ENCODE results near the gene CMTM8. TPM values are rescaled to one million over a fixed set of nuclear protein-coding genes. Genes with fewer than 3 reads are reported as not detected.

CMTM8 gene
- total RNA-seq, 2 experiments from 2014 or later, result 11.6 to 13.0 TPM

DNA sequence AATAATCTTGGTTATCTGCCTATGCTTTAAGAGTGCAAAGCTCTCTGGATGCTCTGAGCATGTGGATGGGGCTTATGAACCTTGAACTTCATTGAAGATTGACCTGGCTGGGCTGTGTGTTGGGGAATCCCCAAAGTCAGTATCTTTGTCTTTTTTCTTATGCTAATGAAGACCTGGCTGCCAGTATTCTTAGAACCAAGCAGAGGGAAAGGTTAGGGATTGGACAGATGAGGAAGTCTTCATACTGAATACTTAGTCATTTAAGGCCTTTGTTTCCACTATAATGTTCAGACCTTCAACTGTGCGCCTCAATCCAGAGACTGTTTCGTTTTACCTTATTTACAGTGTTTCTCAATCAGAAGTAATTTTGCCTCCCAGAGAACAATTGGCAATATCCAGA is 110.7 kb downstream of the CMTM8 start:
- Mint-ChIP-seq H3K36me3 (no peaks in the 10 kb centered on the region), H3K4me3 (no peak overlapping the region), H3K9me3 (no peaks in the 10 kb centered on the region), H3K4me1 (ENCODE audit: low read depth) (peaks cover 16% of the 10 kb centered on the region), H3K27me3 (no peaks in the 10 kb centered on the region), H3K27ac (no peak overlapping the region)
- DNase-seq, result no peak
- intact Hi-C loops (cut with micrococcal nuclease), result no loop called here
- CTCF ChIA-PET, result no interaction called here
- POLR2A ChIA-PET, result no interaction called here

DNA sequence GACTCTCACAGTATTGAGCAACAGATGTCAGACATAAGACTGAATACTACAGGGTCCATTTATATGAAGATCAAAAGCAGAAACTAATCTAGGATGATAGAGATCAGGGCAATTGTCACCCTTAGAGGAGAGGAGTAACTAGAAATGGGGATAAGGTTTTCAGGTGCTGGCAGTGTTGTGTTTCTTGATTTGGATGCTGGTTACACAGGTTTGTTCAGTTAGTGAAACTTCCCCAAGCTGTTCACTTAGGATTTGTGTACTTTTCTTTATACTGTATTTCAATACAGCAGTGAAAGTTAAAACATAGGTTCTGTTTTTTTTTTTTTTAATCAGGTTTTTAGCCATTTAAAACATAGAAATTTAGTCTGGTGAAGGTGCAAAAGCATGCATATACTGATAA is 114.1 kb downstream of the CMTM8 start:
- intact Hi-C loops (cut with micrococcal nuclease), result no loop called here
- CTCF ChIA-PET, result interaction anchor here (0.6 kb wide), 1 partner anchor 62 kb away, joined by 3 read pairs; no protein-coding TSS in a partner anchor
- peaks cover 12% of the 10 kb centered on the region for H3K4me1 Mint-ChIP-seq (ENCODE audit: low read depth)
- no peak overlapping the region for H3K4me3 Mint-ChIP-seq
- POLR2A ChIA-PET, result no interaction called here
- no peak for DNase-seq
- H3K27me3 Mint-ChIP-seq, result no peaks in the 10 kb centered on the region
- no peaks in the 10 kb centered on the region for H3K9me3 Mint-ChIP-seq
- no peak overlapping the region for H3K27ac Mint-ChIP-seq
- H3K36me3 Mint-ChIP-seq, result no peaks in the 10 kb centered on the region

DNA sequence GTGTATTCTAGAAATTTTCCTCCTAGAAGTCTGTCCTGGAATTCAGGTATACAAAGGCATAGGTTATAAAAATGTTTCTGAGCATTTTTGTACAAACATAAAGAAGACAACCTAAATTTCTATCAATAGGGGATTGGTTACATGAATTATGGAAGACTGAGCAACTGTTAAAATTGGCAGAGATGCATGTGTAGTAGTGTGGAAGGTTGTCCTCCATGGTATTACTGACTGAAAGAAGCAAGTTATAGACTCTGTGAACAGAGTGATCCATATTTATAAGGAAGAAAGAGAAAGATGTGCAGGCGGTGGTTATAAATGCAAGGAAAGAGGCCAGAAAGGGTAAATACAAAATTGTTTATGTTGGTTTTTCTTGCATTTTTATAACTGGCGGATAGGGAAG is 114.9 kb downstream of the CMTM8 start:
- CTCF ChIA-PET, result interaction anchor here (0.8 kb wide), 1 partner anchor 21 kb away, joined by 3 read pairs; no protein-coding TSS in a partner anchor

DNA sequence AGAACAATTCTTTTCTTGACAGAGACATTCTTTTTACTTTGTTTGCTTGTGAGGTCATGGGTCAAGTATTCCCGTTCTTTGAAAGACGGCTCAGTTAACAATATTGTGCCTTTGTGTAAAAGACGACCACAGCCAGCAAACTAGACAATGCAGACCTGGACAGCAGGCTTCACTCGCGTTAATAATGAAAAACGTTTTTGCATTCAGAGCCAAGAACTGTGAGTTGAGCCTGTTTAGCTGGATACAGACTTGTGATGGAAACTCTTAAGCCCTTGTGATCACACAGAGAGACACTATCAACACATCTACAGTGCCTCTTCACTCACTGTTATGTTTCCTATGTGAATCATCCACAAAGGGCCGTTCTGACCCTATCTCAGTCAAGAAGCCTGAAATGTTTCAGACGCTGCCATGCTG is 115.9 kb downstream of the CMTM8 start:
- Mint-ChIP-seq H3K4me1 (ENCODE audit: low read depth) (peaks cover under 1% of the 10 kb centered on the region), H3K9me3 (no peaks in the 10 kb centered on the region), H3K4me3 (no peak overlapping the region), H3K27me3 (no peaks in the 10 kb centered on the region), H3K27ac (no peak overlapping the region), H3K36me3 (peaks cover 3% of the 10 kb centered on the region)
- ChIA-PET CTCF (no interaction called here), POLR2A (no interaction called here)
- intact Hi-C loops (cut with micrococcal nuclease), result no loop called here
- DNase-seq, result no peak

More for the DNA sequence above, 114.9 kb downstream of the CMTM8 start:
- Mint-ChIP-seq H3K9me3 (no peaks in the 10 kb centered on the region), H3K36me3 (no peaks in the 10 kb centered on the region), H3K27ac (no peak overlapping the region), H3K4me3 (no peak overlapping the region), H3K27me3 (no peaks in the 10 kb centered on the region), H3K4me1 (ENCODE audit: low read depth) (peaks cover 5% of the 10 kb centered on the region)
- POLR2A ChIA-PET, result no interaction called here
- intact Hi-C loops (cut with micrococcal nuclease), result no loop called here
- no peak for DNase-seq

DNA sequence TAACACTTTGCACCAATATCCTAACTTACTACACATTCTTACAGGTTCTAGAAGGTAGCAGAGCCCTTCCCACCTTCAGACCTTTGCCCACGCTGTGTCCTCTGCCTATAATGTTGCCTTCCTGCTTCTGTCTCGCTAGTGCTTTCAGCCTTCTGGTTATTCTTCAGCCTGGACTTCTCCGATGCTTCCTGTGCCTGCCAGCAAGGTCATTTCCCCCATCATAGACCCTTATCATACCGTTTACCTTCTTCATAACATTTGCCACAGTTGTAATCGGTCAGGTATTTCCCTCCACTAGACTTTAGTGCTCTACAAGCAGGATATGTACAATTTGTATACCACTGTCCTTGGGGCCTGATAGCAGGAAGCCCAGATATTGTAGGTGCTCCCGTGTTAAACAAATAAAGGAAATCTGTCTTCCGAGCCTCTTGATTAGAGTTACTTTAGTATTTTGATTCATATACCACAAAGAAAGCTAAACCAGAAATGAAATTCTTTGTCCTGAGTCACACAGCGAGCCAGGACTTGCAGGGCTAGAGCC is 117.3 kb downstream of the CMTM8 start:
- Mint-ChIP-seq H3K4me1 (ENCODE audit: low read depth) (no peaks in the 10 kb centered on the region), H3K9me3 (no peaks in the 10 kb centered on the region), H3K27me3 (no peaks in the 10 kb centered on the region), H3K36me3 (peaks cover 7% of the 10 kb centered on the region), H3K27ac (no peak overlapping the region), H3K4me3 (no peak overlapping the region)
- no peak for DNase-seq
- intact Hi-C loops (cut with micrococcal nuclease), result no loop called here
- ChIA-PET POLR2A (no interaction called here), CTCF (interaction anchor here (1.8 kb wide), 1 partner anchor 19 kb away, joined by 5 read pairs; no protein-coding TSS in a partner anchor)

DNA sequence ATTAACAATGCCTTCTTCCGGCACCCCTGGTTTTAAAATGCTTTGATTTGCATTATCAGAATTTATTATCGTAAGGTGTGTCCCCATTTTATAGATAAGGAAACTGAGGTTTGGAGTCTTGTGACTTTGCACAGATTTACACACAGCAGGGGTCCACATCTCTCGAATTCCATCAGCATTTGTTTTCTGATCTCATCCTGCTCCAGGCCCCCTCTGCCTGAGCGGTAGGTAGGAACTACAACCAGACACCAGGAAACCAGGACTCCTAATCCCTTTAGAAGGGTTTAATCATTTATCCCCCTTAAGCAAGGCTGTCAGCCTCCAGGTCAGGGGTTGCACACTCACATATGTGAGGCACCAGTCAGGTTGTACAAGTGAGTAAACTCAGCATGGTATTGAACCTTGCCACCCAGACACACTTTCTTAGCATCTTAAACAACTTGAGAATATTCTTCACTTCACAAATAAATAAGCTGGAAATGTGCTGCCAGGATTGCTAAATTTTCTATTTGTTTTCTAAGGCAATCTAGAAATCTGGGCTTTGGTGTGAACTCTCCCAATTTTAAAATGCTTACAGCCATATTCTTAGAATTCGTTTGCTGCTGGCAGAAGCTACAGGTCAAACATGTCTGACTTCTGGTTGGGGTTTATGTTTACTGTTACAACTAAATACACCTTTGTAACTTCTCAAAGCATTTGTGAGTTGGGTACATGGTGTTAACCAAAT is 121.4 kb downstream of the CMTM8 start:
- Mint-ChIP-seq H3K9me3 (no peaks in the 10 kb centered on the region), H3K36me3 (peaks cover 7% of the 10 kb centered on the region), H3K27ac (no peak overlapping the region), H3K4me1 (ENCODE audit: low read depth) (no peaks in the 10 kb centered on the region), H3K4me3 (no peak overlapping the region), H3K27me3 (no peaks in the 10 kb centered on the region)
- ChIA-PET POLR2A (no interaction called here), CTCF (interaction anchor here (1.1 kb wide), 1 partner anchor 183 kb away, joined by 3 read pairs; no protein-coding TSS in a partner anchor)
- DNase-seq, result no peak
- intact Hi-C loops (cut with micrococcal nuclease), result no loop called here

DNA sequence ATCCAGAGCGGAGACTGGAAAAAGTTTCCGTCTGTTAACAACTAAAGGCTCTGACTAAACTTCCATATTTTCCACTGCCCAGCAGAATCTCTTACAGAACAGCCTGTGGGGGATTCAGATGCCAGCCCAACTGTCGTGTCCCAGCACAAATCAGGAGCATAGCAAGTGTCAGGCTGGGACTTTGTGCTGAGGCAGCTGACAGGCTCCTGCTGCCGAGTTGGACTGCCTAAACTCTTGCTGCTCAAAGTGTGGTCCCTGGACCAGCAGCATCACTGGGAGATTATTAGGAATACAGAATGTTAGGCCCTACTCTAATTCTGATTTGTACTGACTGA is 122.0 kb downstream of the CMTM8 start:
- no peak for DNase-seq
- no peaks in the 10 kb centered on the region for H3K9me3 Mint-ChIP-seq
- H3K27ac Mint-ChIP-seq, result no peak overlapping the region
- intact Hi-C loops (cut with micrococcal nuclease), result no loop called here
- POLR2A ChIA-PET, result interaction anchor here (0.6 kb wide), 1 partner anchor 169 kb away, joined by 3 read pairs; no protein-coding TSS in a partner anchor
- H3K4me1 Mint-ChIP-seq (ENCODE audit: low read depth), result no peaks in the 10 kb centered on the region
- no peak overlapping the region for H3K4me3 Mint-ChIP-seq
- H3K27me3 Mint-ChIP-seq, result no peaks in the 10 kb centered on the region
- CTCF ChIA-PET, result interaction anchor here (1.1 kb wide), 1 partner anchor 183 kb away, joined by 3 read pairs; no protein-coding TSS in a partner anchor
- H3K36me3 Mint-ChIP-seq, result peaks cover 7% of the 10 kb centered on the region

DNA sequence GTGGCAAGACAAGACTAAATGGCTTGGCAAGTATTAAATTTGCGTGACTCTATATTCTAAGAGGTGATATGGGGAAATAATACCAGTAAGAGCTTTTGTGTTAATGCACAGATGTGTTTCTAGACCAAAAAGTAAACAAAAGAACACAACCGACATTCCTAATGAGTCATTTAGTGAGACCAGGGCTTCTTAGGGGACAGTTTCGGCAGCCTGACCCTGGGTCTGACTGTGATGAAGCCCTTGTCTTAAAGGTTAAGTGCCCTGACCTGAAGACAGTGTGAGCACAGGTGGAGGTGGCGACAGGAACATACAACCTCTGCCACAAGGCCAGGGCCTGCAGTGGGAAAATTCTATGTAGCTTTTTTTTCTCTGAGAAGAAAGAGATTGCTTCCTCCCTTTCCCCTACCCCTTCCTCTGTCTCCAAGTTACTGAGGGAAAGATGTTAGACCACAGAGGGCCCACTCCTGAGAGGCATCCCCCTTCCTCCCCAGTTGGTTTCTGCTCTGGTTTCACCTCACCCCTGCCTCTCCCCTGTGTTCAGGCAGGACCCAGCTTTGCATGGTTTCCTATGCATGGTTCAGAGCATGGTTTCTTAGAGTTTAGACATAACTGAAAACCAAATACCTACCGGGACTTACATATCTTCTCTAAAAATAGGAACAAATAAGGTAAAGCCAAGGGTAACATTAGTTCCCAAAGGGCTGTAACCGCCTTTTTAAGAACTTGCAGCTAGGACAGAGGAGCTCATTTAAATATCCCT is 128.3 kb downstream of the CMTM8 start:
- CTCF ChIA-PET, result interaction anchor here (1.1 kb wide), 1 partner anchor 8 kb away, joined by 3 read pairs; no protein-coding TSS in a partner anchor
- Mint-ChIP-seq H3K9me3 (no peaks in the 10 kb centered on the region), H3K27ac (no peak overlapping the region), H3K4me1 (ENCODE audit: low read depth) (peaks cover 13% of the 10 kb centered on the region), H3K27me3 (no peaks in the 10 kb centered on the region), H3K36me3 (peaks cover 2% of the 10 kb centered on the region), H3K4me3 (no peak overlapping the region)
- no peak for DNase-seq
- POLR2A ChIA-PET, result interaction anchor here (1.2 kb wide), 1 partner anchor 17 kb away, joined by 4 read pairs; no protein-coding TSS in a partner anchor
- intact Hi-C loops (cut with micrococcal nuclease), result no loop called here

DNA sequence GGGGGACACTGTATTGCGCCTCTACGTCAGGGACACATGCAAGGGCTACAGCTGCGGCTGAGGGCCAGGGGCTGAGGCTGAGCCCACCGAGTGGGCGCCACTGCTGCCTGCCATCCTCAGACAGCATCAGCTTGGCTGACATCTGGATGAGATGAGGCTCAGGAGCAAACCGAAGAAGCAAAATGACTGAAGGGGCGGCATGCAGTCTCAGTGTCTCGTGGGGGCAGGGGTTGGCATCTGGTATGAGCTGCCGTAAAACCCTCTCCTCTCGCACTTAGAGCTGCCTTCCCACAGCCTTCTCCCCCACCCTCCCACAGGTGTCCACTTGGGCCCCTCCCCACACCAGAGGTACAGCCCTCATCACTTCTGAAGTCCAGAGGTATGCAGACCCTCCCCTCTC is 129.0 kb downstream of the CMTM8 start:
- no peaks in the 10 kb centered on the region for H3K9me3 Mint-ChIP-seq
- no peak overlapping the region for H3K27ac Mint-ChIP-seq
- no peak for DNase-seq
- peaks cover 17% of the 10 kb centered on the region for H3K4me1 Mint-ChIP-seq (ENCODE audit: low read depth)
- POLR2A ChIA-PET, result no interaction called here
- peaks cover 2% of the 10 kb centered on the region for H3K36me3 Mint-ChIP-seq
- H3K27me3 Mint-ChIP-seq, result no peaks in the 10 kb centered on the region
- intact Hi-C loops (cut with micrococcal nuclease), result no loop called here
- no peak overlapping the region for H3K4me3 Mint-ChIP-seq
- CTCF ChIA-PET, result interaction anchor here (1.1 to 9.8 kb wide), 3 partner anchors 7 to 191 kb away, joined by 3 to 116 read pairs (median 3); no protein-coding TSS in a partner anchor

DNA sequence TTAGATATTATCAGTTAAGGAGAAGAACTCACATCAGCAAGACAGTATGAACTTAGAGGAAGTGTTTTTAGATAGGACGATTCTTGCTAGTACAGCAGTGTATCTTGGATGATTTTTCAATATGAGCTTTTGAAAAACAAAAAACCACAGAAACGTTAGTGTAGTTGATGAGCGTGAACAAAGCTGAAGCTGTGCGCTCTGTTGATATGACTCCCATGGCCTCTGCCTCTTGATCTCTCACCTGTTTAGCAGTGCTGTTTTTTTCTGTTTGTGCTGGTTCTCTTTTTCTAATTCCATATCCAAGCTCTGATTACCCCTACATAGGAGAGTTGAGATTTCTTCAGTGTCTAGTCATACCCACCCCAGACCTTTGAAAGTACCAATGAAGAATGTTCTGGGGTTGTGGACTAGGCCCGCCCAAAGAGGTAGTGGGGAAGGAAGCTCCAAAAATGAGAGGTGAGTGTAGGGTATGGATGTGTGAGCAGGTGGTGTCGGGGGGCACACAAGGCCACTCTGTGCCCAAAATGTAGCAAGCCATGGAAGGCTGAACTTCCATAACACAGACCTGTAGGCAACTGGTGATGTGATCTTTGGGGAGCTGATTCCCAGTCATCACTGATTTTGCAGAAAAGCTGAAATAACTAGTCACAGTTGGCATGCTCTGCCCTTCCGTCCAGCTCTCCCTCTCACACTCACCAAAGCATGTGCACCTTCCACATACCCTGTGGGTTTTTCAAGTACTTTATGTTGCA is 133.2 kb downstream of the CMTM8 start:
- POLR2A ChIA-PET, result interaction anchor here (0.6 to 1.5 kb wide), 4 partner anchors 11 to 29 kb away, joined by 3 to 7 read pairs (median 3); partner anchors contain the start of gene CMTM7
- Mint-ChIP-seq H3K4me1 (ENCODE audit: low read depth) (peaks cover 26% of the 10 kb centered on the region), H3K27ac (peak overlapping the region; percentile 78), H3K4me3 (no peak overlapping the region), H3K27me3 (no peaks in the 10 kb centered on the region), H3K9me3 (no peaks in the 10 kb centered on the region), H3K36me3 (no peaks in the 10 kb centered on the region)
- CTCF ChIA-PET, result interaction anchor here (0.8 to 9.8 kb wide), 9 partner anchors 12 to 300 kb away, joined by 3 to 116 read pairs (median 4); no protein-coding TSS in a partner anchor
- DNase-seq, result peak; percentile 27
- intact Hi-C loops (cut with micrococcal nuclease), result no loop called here

DNA sequence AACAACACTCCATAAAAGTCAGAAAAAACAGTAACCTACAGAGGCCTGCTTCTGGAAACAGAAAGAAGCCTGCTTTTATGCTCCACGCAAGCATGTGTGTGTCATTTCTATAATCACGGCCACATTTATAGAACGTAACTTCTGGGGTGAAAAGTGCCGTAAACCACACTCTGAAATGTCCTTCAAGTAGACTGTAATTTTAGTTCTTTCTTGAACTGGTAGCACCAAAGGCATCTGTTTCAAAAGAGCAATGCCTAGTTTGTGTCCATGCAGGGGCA is 133.7 kb downstream of the CMTM8 start:
- no peaks in the 10 kb centered on the region for H3K9me3 Mint-ChIP-seq
- intact Hi-C loops (cut with micrococcal nuclease), result no loop called here
- H3K27ac Mint-ChIP-seq, result peak overlapping the region; percentile 78
- no peak for DNase-seq
- ChIA-PET CTCF (interaction anchor here (0.8 to 9.8 kb wide), 8 partner anchors 11 to 194 kb away, joined by 3 to 116 read pairs (median 4); no protein-coding TSS in a partner anchor), POLR2A (interaction anchor here (0.8 to 1.5 kb wide), 3 partner anchors 10 to 29 kb away, joined by 3 to 7 read pairs (median 3); partner anchors contain the start of gene CMTM7)
- no peaks in the 10 kb centered on the region for H3K36me3 Mint-ChIP-seq
- H3K4me3 Mint-ChIP-seq, result no peak overlapping the region
- H3K4me1 Mint-ChIP-seq (ENCODE audit: low read depth), result peaks cover 23% of the 10 kb centered on the region
- H3K27me3 Mint-ChIP-seq, result no peaks in the 10 kb centered on the region

All from activated CD4-positive, alpha-beta memory T cell treated with anti-CD3 and anti-CD28 coated beads for 36 hours (primary cell).